MCF 10A (cell line): ENCODE data around the gene GAS6. TPM values are rescaled to one million over a fixed set of nuclear protein-coding genes. Genes with fewer than 3 reads are reported as not detected.
A peak's percentile ranks its signal among the peaks of the same experiment; 100 is the strongest.

Experiments
- BruUV-seq: library from RNA; stranded (reverse); fragments of 400-500 nt; replicated peaks from 2 replicates; lab custom pipeline; 2021; lab: Mats Ljungman, UMichigan
- CTCF ChIA-PET: fragments of 300-600 bp; sonication (Branson Sonifier 250); formaldehyde crosslinking; extraction: SDS; loops from one replicate; lab custom pipeline; 2021; ENCODE audit warnings: antibody characterized with exemption, inconsistent platforms; lab: Yijun Ruan, JAX
- POLR2A ChIA-PET: fragments of 300-600, 350-650 bp; sonication (Branson Sonifier 250); formaldehyde crosslinking; extraction: SDS; loops from one replicate; lab custom pipeline; 2020; ENCODE audit warnings: antibody characterized with exemption, inconsistent platforms; lab: Yijun Ruan, JAX
- DNase-seq: peaks from one replicate; pipeline ENCODE4 v3.0.0-alpha.2; 2018; ENCODE audit not compliant: unreplicated experiment
- H3K27ac Mint-ChIP-seq: one replicate; pipeline ENCODE4 v1.8.0; 2022; ENCODE audit warnings: mild to moderate bottlenecking, low read depth, mixed read lengths; ENCODE audit not compliant: unreplicated experiment
- H3K27me3 Mint-ChIP-seq: one replicate; pipeline ENCODE4 v1.8.0; 2022; ENCODE audit warnings: mixed read lengths; ENCODE audit not compliant: insufficient read depth, unreplicated experiment
- H3K36me3 Mint-ChIP-seq: one replicate; pipeline ENCODE4 v1.8.0; 2022; ENCODE audit warnings: mild to moderate bottlenecking, moderate library complexity, mixed read lengths; ENCODE audit not compliant: insufficient read depth, unreplicated experiment
- H3K4me1 Mint-ChIP-seq: one replicate; pipeline ENCODE4 v1.8.0; 2022; ENCODE audit warnings: mixed read lengths; ENCODE audit not compliant: insufficient read depth, unreplicated experiment
- H3K4me3 Mint-ChIP-seq: one replicate; pipeline ENCODE4 v1.8.0; 2022; ENCODE audit warnings: mild to moderate bottlenecking, moderate library complexity, mixed read lengths; ENCODE audit not compliant: unreplicated experiment
- H3K9me3 Mint-ChIP-seq: one replicate; pipeline ENCODE4 v1.8.0; 2022; ENCODE audit warnings: mixed read lengths; ENCODE audit not compliant: unreplicated experiment
- CTCF ChIP-seq: fragments of 200-600 bp; IDR thresholded peaks from one replicate; pipeline ENCODE4 v1.8.0; 2022; ENCODE audit warnings: antibody characterized with exemption, mild to moderate bottlenecking; ENCODE audit not compliant: unreplicated experiment
- intact Hi-C: fragments of 100-400 bp; cut with micrococcal nuclease; formaldehyde crosslinking; loops from 2 replicates; pipeline ENCODE4 v1.14.1; 2022
- total RNA-seq: library from RNA; stranded (reverse); gene quantifications from 2 replicates; pipeline ENCODE4 v1.2.3, GENCODE V29; 2022

Gene GAS6
- total RNA-seq, 1 experiment from 2014 or later = 92.3 TPM

GRCh38 chr13:113787694-113788093 lies 76.2 kb downstream of the GAS6 start:
- BruUV-seq = no TSS peak
- no peaks in the 10 kb centered on the region for H3K36me3 Mint-ChIP-seq
- no peak overlapping the region for H3K27ac Mint-ChIP-seq
- H3K27me3 Mint-ChIP-seq = no peaks in the 10 kb centered on the region
- no peak overlapping the region for H3K4me3 Mint-ChIP-seq
- intact Hi-C loops = no loop called here
- ChIA-PET CTCF (no interaction called here), POLR2A (no interaction called here)
- no peaks in the 10 kb centered on the region for H3K4me1 Mint-ChIP-seq
- no peak for TF ChIP-seq CTCF
- DNase-seq = no peak
- H3K9me3 Mint-ChIP-seq = no peaks in the 10 kb centered on the region

GRCh38 chr13:113786262-113786841 lies 77.5 kb downstream of the GAS6 start:
- intact Hi-C loops = no loop called here
- H3K4me1 Mint-ChIP-seq = peaks cover 2% of the 10 kb centered on the region
- H3K36me3 Mint-ChIP-seq = no peaks in the 10 kb centered on the region
- no peaks in the 10 kb centered on the region for H3K9me3 Mint-ChIP-seq
- no peak overlapping the region for H3K27ac Mint-ChIP-seq
- H3K4me3 Mint-ChIP-seq = no peak overlapping the region
- BruUV-seq = no TSS peak
- DNase-seq = peak; percentile 15
- ChIA-PET POLR2A (no interaction called here), CTCF (no interaction called here)
- TF ChIP-seq CTCF = no peak
- H3K27me3 Mint-ChIP-seq = no peaks in the 10 kb centered on the region

- H3K27ac Mint-ChIP-seq = peak overlapping the region; percentile 86
- BruUV-seq = no TSS peak
- TF ChIP-seq CTCF = no peak
Observed at GRCh38 chr13:113785051-113786010, 78.5 kb downstream of the GAS6 start.

GRCh38 chr13:113784645-113785024 lies 79.2 kb downstream of the GAS6 start:
- DNase-seq = no peak
- no TSS peak for BruUV-seq
- intact Hi-C loops = no loop called here
- ChIA-PET POLR2A (interaction anchor here (0.6 kb wide), 1 partner anchor 13 kb away, joined by 3 read pairs; no protein-coding TSS in a partner anchor), CTCF (no interaction called here)
- Mint-ChIP-seq H3K27me3 (no peaks in the 10 kb centered on the region), H3K27ac (peak overlapping the region; percentile 86), H3K36me3 (no peaks in the 10 kb centered on the region), H3K9me3 (no peaks in the 10 kb centered on the region), H3K4me1 (peaks cover 6% of the 10 kb centered on the region), H3K4me3 (peak overlapping the region; percentile 6)
- no peak for TF ChIP-seq CTCF

More at GRCh38 chr13:113785051-113786010, 78.5 kb downstream of the GAS6 start:
- CTCF ChIA-PET = no interaction called here
- Mint-ChIP-seq H3K9me3 (no peaks in the 10 kb centered on the region), H3K4me1 (peaks cover 6% of the 10 kb centered on the region), H3K27me3 (no peaks in the 10 kb centered on the region), H3K36me3 (no peaks in the 10 kb centered on the region), H3K4me3 (peak overlapping the region; percentile 0)
- intact Hi-C loops = no loop called here
- POLR2A ChIA-PET = interaction anchor here (0.6 to 0.7 kb wide), 3 partner anchors 12 to 340 kb away, joined by 3 to 6 read pairs (median 3); no protein-coding TSS in a partner anchor
- DNase-seq = peak; percentile 95
